Ascending aorta (tissue), 2 donors: ENCODE data around the gene SNX10. TPM values are rescaled to one million over a fixed set of nuclear protein-coding genes. Genes with fewer than 3 reads are reported as not detected.

Experiments used
- DNase-seq, 2 donors: peaks; one replicate each; pipeline ENCODE4 v3.0.0-alpha.2; 2019; ENCODE audit warnings: low spot score in 2 of 2
- H3K27ac ChIP-seq, 2 donors: fragments of 200-600 bp; sonication (generic); one replicate each; pipeline ENCODE4 v1.5.1; 2016 to 2017; ENCODE audit warnings: mild to moderate bottlenecking in 1 of 2
- H3K27me3 ChIP-seq: fragments of 200-600 bp; sonication (generic); one replicate; pipeline ENCODE4 v1.5.1; 2017
- H3K36me3 ChIP-seq, 2 donors: fragments of 200-600 bp; sonication (generic); one replicate each; pipeline ENCODE4 v1.5.1; 2016
- H3K4me1 ChIP-seq, 2 donors: fragments of 200-600 bp; sonication (generic); one replicate each; pipeline ENCODE4 v1.5.1; 2016 to 2017; ENCODE audit warnings: mild to moderate bottlenecking in 1 of 2
- H3K4me3 ChIP-seq, 2 donors: fragments of 200-600 bp; sonication (generic); one replicate each; pipeline ENCODE4 v1.5.1; 2016 to 2017; ENCODE audit warnings: mild to moderate bottlenecking in 1 of 2
- H3K9me3 ChIP-seq, 2 donors: fragments of 200-600 bp; sonication (generic); one replicate each; pipeline ENCODE4 v1.5.1; 2016
- intact Hi-C: fragments of 100-400 bp; cut with DNase I; formaldehyde crosslinking; loops from one replicate; pipeline ENCODE4 v1.15.1; 2023
- total RNA-seq: library from RNA; depleted of rRNA; stranded (reverse); fragments of >200 nt; gene quantifications from one replicate; pipeline ENCODE4 v1.1.0, GENCODE V29; 2016
- TF ChIP-seq, protein P1 (sequence below), 3 experiments: fragments of 200-600 bp in 2 of 3; fragments of 450-650 bp in 1 of 3; sonication (generic) in 2 of 3; IDR thresholded peaks; one replicate each; pipeline ENCODE4 v1.5.1; 2016 to 2019; ENCODE audit warnings: antibody characterized with exemption in 3 of 3, mild to moderate bottlenecking in 1 of 3, moderate library complexity in 1 of 3

The SNX10 gene
- total RNA-seq, 1 donor from 2014 or later: 3.5 TPM

GRCh38 chr7:26348234-26348851 lies 56.7 kb downstream of the SNX10 start:
- H3K27ac ChIP-seq: no peak overlapping the region

GRCh38 chr7:26349005-26349915 lies 57.6 kb downstream of the SNX10 start:
- H3K9me3 ChIP-seq: no peaks in the 10 kb centered on the region
- TF ChIP-seq, protein P1, sequence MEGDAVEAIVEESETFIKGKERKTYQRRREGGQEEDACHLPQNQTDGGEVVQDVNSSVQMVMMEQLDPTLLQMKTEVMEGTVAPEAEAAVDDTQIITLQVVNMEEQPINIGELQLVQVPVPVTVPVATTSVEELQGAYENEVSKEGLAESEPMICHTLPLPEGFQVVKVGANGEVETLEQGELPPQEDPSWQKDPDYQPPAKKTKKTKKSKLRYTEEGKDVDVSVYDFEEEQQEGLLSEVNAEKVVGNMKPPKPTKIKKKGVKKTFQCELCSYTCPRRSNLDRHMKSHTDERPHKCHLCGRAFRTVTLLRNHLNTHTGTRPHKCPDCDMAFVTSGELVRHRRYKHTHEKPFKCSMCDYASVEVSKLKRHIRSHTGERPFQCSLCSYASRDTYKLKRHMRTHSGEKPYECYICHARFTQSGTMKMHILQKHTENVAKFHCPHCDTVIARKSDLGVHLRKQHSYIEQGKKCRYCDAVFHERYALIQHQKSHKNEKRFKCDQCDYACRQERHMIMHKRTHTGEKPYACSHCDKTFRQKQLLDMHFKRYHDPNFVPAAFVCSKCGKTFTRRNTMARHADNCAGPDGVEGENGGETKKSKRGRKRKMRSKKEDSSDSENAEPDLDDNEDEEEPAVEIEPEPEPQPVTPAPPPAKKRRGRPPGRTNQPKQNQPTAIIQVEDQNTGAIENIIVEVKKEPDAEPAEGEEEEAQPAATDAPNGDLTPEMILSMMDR (IDR thresholded peaks at IDR 0.05): no peak
- H3K4me3 ChIP-seq: no peak overlapping the region
- H3K27ac ChIP-seq: no peak overlapping the region
- intact Hi-C loops: no loop called here
- DNase-seq: no peak
- H3K27me3 ChIP-seq: no peaks in the 10 kb centered on the region
- H3K4me1 ChIP-seq: no peaks in the 10 kb centered on the region
- H3K36me3 ChIP-seq: no peaks in the 10 kb centered on the region

More at GRCh38 chr7:26348234-26348851, 56.7 kb downstream of the SNX10 start:
- Histone ChIP-seq H3K4me3 (no peak overlapping the region), H3K27me3 (no peaks in the 10 kb centered on the region), H3K9me3 (no peaks in the 10 kb centered on the region), H3K36me3 (no peaks in the 10 kb centered on the region), H3K4me1 (no peaks in the 10 kb centered on the region)
- intact Hi-C loops: no loop called here
- TF ChIP-seq, protein P1 (IDR thresholded peaks at IDR 0.05): no peak
- no peak for DNase-seq

- H3K4me3 ChIP-seq: no peak overlapping the region
- H3K27ac ChIP-seq: no peak overlapping the region
- TF ChIP-seq, protein P1 (IDR thresholded peaks at IDR 0.05): no peak
- no peak for DNase-seq
- H3K4me1 ChIP-seq: no peaks in the 10 kb centered on the region
- no peaks in the 10 kb centered on the region for H3K9me3 ChIP-seq
- intact Hi-C loops: no loop called here
- no peaks in the 10 kb centered on the region for H3K27me3 ChIP-seq
- no peaks in the 10 kb centered on the region for H3K36me3 ChIP-seq
These were observed 59.5 kb downstream of the SNX10 start for GRCh38 chr7:26351171-26351570.

DNA sequence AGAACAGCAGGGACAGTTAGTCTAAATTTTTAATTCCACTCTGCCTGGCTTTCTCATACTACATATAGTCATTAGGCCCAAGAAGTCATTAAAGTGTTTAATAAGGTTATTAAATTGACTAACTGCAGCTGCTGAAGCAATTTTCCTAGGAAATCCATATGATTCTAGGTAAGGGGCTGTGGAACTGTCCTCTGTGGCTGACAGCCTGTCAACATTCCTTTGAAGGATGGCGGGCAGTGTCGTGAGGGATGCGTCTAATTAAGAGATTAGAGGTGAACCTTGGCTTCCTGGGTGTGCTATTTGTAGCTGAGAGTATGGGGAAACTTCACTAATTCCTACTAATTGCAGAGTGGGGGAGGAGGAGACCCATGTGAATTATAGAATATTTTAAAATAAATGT lies 64.6 kb downstream of the SNX10 start:
- TF ChIP-seq, protein P1 (IDR thresholded peaks at IDR 0.05): no peak
- DNase-seq: no peak
- Histone ChIP-seq H3K9me3 (no peaks in the 10 kb centered on the region), H3K36me3 (no peaks in the 10 kb centered on the region), H3K27ac (no peak overlapping the region), H3K4me1 (no peaks in the 10 kb centered on the region), H3K4me3 (no peak overlapping the region), H3K27me3 (no peaks in the 10 kb centered on the region)
- intact Hi-C loops: no loop called here

DNA sequence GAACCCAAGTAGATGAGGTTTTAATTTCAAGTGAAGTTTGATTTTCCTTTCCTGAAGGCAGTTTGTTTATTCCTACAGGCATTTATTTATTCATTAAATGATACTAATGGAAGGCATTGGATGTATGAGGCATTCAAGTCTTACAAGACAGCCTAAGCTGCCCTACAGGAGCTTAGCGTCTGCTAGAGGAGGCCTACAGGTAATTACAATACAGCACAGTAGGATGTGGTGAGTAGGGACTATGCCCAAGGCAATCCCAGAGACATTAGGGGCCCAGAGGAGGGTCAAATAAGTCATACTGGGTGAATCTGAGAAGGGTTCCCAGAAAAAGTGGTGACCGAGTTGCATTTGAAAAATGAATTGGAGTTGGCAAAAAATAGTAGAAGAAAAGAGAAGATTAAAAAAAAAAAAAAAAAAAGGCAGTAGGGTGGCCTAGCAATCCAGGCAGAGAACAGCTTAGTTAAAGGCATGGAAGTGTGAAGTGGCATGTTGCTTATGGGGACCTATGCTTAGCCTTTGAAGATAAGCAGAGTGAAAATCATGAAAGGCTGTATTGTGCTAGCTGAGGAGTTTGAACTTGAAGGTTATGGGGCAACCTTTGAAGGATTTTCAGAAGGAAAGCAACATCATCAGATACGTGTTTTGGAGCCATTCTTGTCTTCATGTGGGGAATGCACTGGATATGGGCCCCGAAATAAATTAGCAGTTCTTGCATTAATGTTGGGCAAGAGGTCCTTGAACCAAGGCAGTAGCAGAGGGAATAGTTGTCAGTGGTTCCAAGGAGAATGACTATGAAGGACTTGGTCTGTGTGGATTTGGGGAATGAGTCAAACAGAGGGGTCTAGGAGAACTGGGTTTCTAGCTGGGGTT lies 65.5 kb downstream of the SNX10 start:
- H3K36me3 ChIP-seq: no peaks in the 10 kb centered on the region
- H3K4me1 ChIP-seq: no peaks in the 10 kb centered on the region
- no peaks in the 10 kb centered on the region for H3K9me3 ChIP-seq
- H3K4me3 ChIP-seq: no peak overlapping the region
- DNase-seq: no peak
- H3K27ac ChIP-seq: no peak overlapping the region
- intact Hi-C loops: no loop called here
- no peaks in the 10 kb centered on the region for H3K27me3 ChIP-seq
- TF ChIP-seq, protein P1 (IDR thresholded peaks at IDR 0.05): no peak
